ENCODE data around the gene SGF29.

Gene SGF29

GRCh38 chr16:28538733-28539596, 14.8 kb upstream of the SGF29 start, which contains the start of gene NUPR1:
TSS of gene NUPR1 (minus strand) at chr16:28538974. CDS start at chr16:28538907, 67 bp downstream.
- H2BK15ac ChIP-seq (ENCODE audit: low read depth, poor library complexity, severe bottlenecking) = peak within 1 kb of the TSS; percentile 8
- H3K27ac ChIP-seq (ENCODE audit: low read length, poor library complexity, severe bottlenecking) = no peak within 1 kb of the TSS
- H3K14ac ChIP-seq (ENCODE audit: low read length in 2 of 2) = no peak within 1 kb of the TSS
- DNase-seq = peak; percentile 73
- peak within 1 kb of the TSS in 1 of 2 experiments; percentile 86 for H3K4me3 ChIP-seq (ENCODE audit: insufficient read depth in 1 of 2, low read depth in 1 of 2, low read length in 2 of 2)
- H2AFZ ChIP-seq (ENCODE audit: low read depth, low read length) = no peak within 1 kb of the TSS
- H3K4me2 ChIP-seq (ENCODE audit: low read length, poor library complexity, severe bottlenecking) = no peak within 1 kb of the TSS
- H3K9me3 ChIP-seq (ENCODE audit: control insufficient read depth, low read length) = no peaks in the 10 kb centered on the region
- no peak within 1 kb of the TSS for H2AK5ac ChIP-seq (ENCODE audit: low read length, severe bottlenecking)
- no peak within 1 kb of the TSS for H3K18ac ChIP-seq (ENCODE audit: low read depth in 1 of 2, low read length in 2 of 2)
- no peaks in the 10 kb centered on the region for H3K79me1 ChIP-seq (replicated peaks; ENCODE audit: low read length, poor library complexity, severe bottlenecking)
- H3K9ac ChIP-seq (ENCODE audit: low read length) = peak within 1 kb of the TSS; percentile 97
- peaks cover 3% of the 10 kb centered on the region for H3K4me1 ChIP-seq (ENCODE audit: control insufficient read depth, insufficient read depth, low read depth, low read length)
- no peaks in the 10 kb centered on the region for H3K27me3 ChIP-seq (ENCODE audit: control insufficient read depth in 1 of 2, insufficient read depth in 1 of 2, low read length in 2 of 2)
- H4K8ac ChIP-seq (ENCODE audit: low read length) = peak within 1 kb of the TSS; percentile 57
- WGBS = 77% methylated on average over 21 of the region's 22 CpGs
- peak within 1 kb of the TSS; percentile 67 for H4K91ac ChIP-seq (ENCODE audit: low read length)
- peaks cover 0 to 30% of the 10 kb centered on the region in 2 experiments for H3K36me3 ChIP-seq (ENCODE audit: control insufficient read depth in 1 of 2, insufficient read depth in 2 of 2, low read depth in 1 of 2, low read length in 2 of 2)
- H2BK12ac ChIP-seq (ENCODE audit: low read length in 2 of 2) = no peak within 1 kb of the TSS
- H2BK120ac ChIP-seq (ENCODE audit: low read depth, low read length) = no peak within 1 kb of the TSS
- H2BK5ac ChIP-seq (ENCODE audit: low read depth, low read length, poor library complexity, severe bottlenecking) = no peak within 1 kb of the TSS
- no peak within 1 kb of the TSS for H3K23ac ChIP-seq (ENCODE audit: low read length in 2 of 2)
- no peak within 1 kb of the TSS for H3K4ac ChIP-seq (ENCODE audit: low read depth in 1 of 2, low read length in 2 of 2)

DNA sequence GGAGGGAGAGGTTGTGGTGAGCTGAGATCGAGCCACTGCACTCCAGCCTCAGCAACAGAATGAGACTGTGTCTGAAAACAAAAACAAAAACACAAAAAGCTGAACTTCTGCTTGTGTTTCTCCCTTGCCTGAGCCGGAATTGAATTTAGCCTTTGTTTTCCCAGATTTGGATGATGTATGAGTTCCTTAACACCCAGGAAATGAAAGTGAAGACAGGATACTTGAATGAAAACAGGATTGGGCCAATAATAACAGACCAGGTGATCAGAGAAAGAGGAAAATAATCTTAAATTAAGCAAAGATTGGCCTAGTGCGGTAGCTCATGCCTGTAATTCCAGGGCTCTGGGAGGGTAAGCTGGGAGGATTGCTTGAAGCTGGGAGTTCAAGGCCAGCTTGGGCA, 13.4 kb upstream of the SGF29 start:
- WGBS = 92% methylated on average over 3 of the region's 3 CpGs
- no peak overlapping the region for H2BK5ac ChIP-seq (ENCODE audit: low read depth, low read length, poor library complexity, severe bottlenecking)

DNA sequence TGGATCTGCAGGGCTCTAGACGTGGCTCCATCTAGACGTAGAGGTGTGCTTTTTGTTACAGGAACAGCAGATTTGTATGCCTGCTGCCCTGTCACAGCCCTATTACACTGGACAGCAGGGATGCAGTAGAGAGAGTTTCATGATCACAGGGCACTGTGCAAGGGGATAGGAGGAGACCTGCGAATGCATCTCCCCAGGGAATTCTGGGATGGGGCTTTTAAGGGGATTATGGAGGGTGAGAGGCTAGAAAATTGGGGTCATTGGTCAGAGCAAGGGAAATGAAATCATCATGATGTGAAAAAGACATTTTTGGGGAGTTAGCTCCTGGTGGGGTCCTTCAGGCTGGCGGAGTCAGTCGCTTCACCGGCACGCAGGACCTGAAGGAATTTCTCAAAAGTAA, 11.1 kb upstream of the SGF29 start:
- Histone ChIP-seq H3K18ac (ENCODE audit: low read depth in 1 of 2, low read length in 2 of 2) (no peak overlapping the region), H2BK5ac (ENCODE audit: low read depth, low read length, poor library complexity, severe bottlenecking) (no peak overlapping the region), H3K27me3 (ENCODE audit: control insufficient read depth in 1 of 2, insufficient read depth in 1 of 2, low read length in 2 of 2) (no peaks in the 10 kb centered on the region), H2BK120ac (ENCODE audit: low read depth, low read length) (no peak overlapping the region), H3K9ac (ENCODE audit: low read length) (no peak overlapping the region), H3K4ac (ENCODE audit: low read depth in 1 of 2, low read length in 2 of 2) (no peak overlapping the region), H3K79me1 (replicated peaks; ENCODE audit: low read length, poor library complexity, severe bottlenecking) (no peaks in the 10 kb centered on the region), H3K4me1 (ENCODE audit: control insufficient read depth, insufficient read depth, low read depth, low read length) (peaks cover 3% of the 10 kb centered on the region), H4K91ac (ENCODE audit: low read length) (no peak overlapping the region), H2AK5ac (ENCODE audit: low read length, severe bottlenecking) (no peak overlapping the region), H3K36me3 (ENCODE audit: control insufficient read depth in 1 of 2, insufficient read depth in 2 of 2, low read depth in 1 of 2, low read length in 2 of 2) (peaks cover 0 to 2% of the 10 kb centered on the region in 2 experiments), H2AFZ (ENCODE audit: low read depth, low read length) (no peak overlapping the region), H3K9me3 (ENCODE audit: control insufficient read depth, low read length) (no peaks in the 10 kb centered on the region), H3K4me2 (ENCODE audit: low read length, poor library complexity, severe bottlenecking) (no peak overlapping the region), H2BK12ac (ENCODE audit: low read length in 2 of 2) (no peak overlapping the region), H2BK15ac (ENCODE audit: low read depth, poor library complexity, severe bottlenecking) (no peak overlapping the region), H3K27ac (ENCODE audit: low read length, poor library complexity, severe bottlenecking) (no peak overlapping the region), H3K14ac (ENCODE audit: low read length in 2 of 2) (no peak overlapping the region), H4K8ac (ENCODE audit: low read length) (no peak overlapping the region), H3K23ac (ENCODE audit: low read length in 2 of 2) (no peak overlapping the region), H3K4me3 (ENCODE audit: insufficient read depth in 1 of 2, low read depth in 1 of 2, low read length in 2 of 2) (no peak overlapping the region)
- no peak for DNase-seq
- 90% methylated on average over 7 of the region's 7 CpGs for WGBS

More for the DNA sequence above, 13.4 kb upstream of the SGF29 start:
- Histone ChIP-seq H3K4me3 (ENCODE audit: insufficient read depth in 1 of 2, low read depth in 1 of 2, low read length in 2 of 2) (no peak overlapping the region), H3K14ac (ENCODE audit: low read length in 2 of 2) (no peak overlapping the region), H3K9ac (ENCODE audit: low read length) (no peak overlapping the region), H3K4me2 (ENCODE audit: low read length, poor library complexity, severe bottlenecking) (no peak overlapping the region), H3K36me3 (ENCODE audit: control insufficient read depth in 1 of 2, insufficient read depth in 2 of 2, low read depth in 1 of 2, low read length in 2 of 2) (peaks cover 0 to 18% of the 10 kb centered on the region in 2 experiments), H3K79me1 (replicated peaks; ENCODE audit: low read length, poor library complexity, severe bottlenecking) (no peaks in the 10 kb centered on the region), H2BK12ac (ENCODE audit: low read length in 2 of 2) (no peak overlapping the region), H3K9me3 (ENCODE audit: control insufficient read depth, low read length) (no peaks in the 10 kb centered on the region), H3K18ac (ENCODE audit: low read depth in 1 of 2, low read length in 2 of 2) (no peak overlapping the region), H3K27me3 (ENCODE audit: control insufficient read depth in 1 of 2, insufficient read depth in 1 of 2, low read length in 2 of 2) (no peaks in the 10 kb centered on the region), H4K8ac (ENCODE audit: low read length) (no peak overlapping the region), H2BK120ac (ENCODE audit: low read depth, low read length) (no peak overlapping the region), H4K91ac (ENCODE audit: low read length) (no peak overlapping the region), H2AK5ac (ENCODE audit: low read length, severe bottlenecking) (no peak overlapping the region), H2BK15ac (ENCODE audit: low read depth, poor library complexity, severe bottlenecking) (no peak overlapping the region), H3K4ac (ENCODE audit: low read depth in 1 of 2, low read length in 2 of 2) (no peak overlapping the region), H3K27ac (ENCODE audit: low read length, poor library complexity, severe bottlenecking) (no peak overlapping the region), H3K4me1 (ENCODE audit: control insufficient read depth, insufficient read depth, low read depth, low read length) (peaks cover 3% of the 10 kb centered on the region), H3K23ac (ENCODE audit: low read length in 2 of 2) (no peak overlapping the region), H2AFZ (ENCODE audit: low read depth, low read length) (no peak overlapping the region)
- no peak for DNase-seq

DNA sequence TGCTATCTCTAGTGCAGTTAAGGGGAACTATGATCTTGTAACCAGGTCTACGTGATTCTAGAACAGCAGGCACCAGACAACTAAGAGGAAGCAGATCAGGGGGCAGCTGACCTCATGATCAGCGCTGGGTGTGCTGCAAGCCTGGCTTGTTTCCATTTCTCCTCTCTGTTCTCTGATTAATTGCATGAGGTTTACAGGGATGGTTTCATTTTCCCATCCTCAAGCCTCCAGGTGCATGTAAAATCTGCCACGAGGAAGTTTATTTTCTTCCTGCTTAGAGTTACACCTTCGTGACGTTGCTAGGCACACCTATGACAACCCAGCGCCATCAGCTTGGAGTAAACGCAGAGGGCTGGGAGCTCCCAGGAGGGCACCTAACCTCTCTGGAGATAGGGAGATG, 10.6 kb upstream of the SGF29 start:
- Histone ChIP-seq H3K4me3 (ENCODE audit: insufficient read depth in 1 of 2, low read depth in 1 of 2, low read length in 2 of 2) (no peak overlapping the region), H3K36me3 (ENCODE audit: control insufficient read depth in 1 of 2, insufficient read depth in 2 of 2, low read depth in 1 of 2, low read length in 2 of 2) (no peaks in the 10 kb centered on the region), H3K9ac (ENCODE audit: low read length) (no peak overlapping the region), H4K91ac (ENCODE audit: low read length) (no peak overlapping the region), H2BK12ac (ENCODE audit: low read length in 2 of 2) (no peak overlapping the region), H2AFZ (ENCODE audit: low read depth, low read length) (no peak overlapping the region), H3K4me1 (ENCODE audit: control insufficient read depth, insufficient read depth, low read depth, low read length) (peaks cover 3% of the 10 kb centered on the region), H3K4ac (ENCODE audit: low read depth in 1 of 2, low read length in 2 of 2) (no peak overlapping the region), H2BK120ac (ENCODE audit: low read depth, low read length) (no peak overlapping the region), H3K23ac (ENCODE audit: low read length in 2 of 2) (no peak overlapping the region), H2BK15ac (ENCODE audit: low read depth, poor library complexity, severe bottlenecking) (no peak overlapping the region), H3K27ac (ENCODE audit: low read length, poor library complexity, severe bottlenecking) (no peak overlapping the region), H2BK5ac (ENCODE audit: low read depth, low read length, poor library complexity, severe bottlenecking) (no peak overlapping the region), H3K18ac (ENCODE audit: low read depth in 1 of 2, low read length in 2 of 2) (no peak overlapping the region), H3K27me3 (ENCODE audit: control insufficient read depth in 1 of 2, insufficient read depth in 1 of 2, low read length in 2 of 2) (peaks cover 0 to under 1% of the 10 kb centered on the region in 2 experiments), H4K8ac (ENCODE audit: low read length) (no peak overlapping the region), H3K79me1 (replicated peaks; ENCODE audit: low read length, poor library complexity, severe bottlenecking) (no peaks in the 10 kb centered on the region), H3K4me2 (ENCODE audit: low read length, poor library complexity, severe bottlenecking) (no peak overlapping the region), H3K9me3 (ENCODE audit: control insufficient read depth, low read length) (no peaks in the 10 kb centered on the region), H3K14ac (ENCODE audit: low read length in 2 of 2) (no peak overlapping the region), H2AK5ac (ENCODE audit: low read length, severe bottlenecking) (no peak overlapping the region)
- 84% methylated on average over 7 of the region's 7 CpGs for WGBS
- DNase-seq = no peak
